ENCODE results near the gene TNIK. TPM values are rescaled to one million over a fixed set of nuclear protein-coding genes. Genes with fewer than 3 reads are reported as not detected.

Gene TNIK
- total and polyA plus RNA-seq, 2 of the 13 experiments (the other 11 are each of a cell fraction or from before 2014, with no cell fraction given) = 0.15 to 0.22 TPM

DNA sequence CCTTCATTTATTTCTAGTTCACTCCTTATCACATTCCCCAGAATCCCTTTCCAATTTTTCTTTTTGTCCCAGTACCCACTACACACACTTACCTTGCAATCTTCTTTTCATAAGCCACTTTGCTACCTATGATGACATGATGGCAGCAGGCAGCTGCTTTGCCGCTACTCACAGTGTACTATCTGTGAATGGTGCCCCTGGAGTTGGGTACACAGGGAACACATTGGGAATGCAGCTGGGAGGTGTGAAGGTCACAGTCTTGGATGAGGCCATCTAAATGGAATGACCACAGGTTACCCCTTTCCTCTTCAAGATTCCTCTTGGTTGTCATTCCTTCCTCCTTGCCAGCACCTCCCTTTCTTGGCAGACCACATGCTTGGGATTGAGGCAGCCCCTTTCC lies 20.8 kb upstream of the TNIK start:
- ChIA-PET CTCF (ENCODE audit: low intra/inter-chr PET ratio, low total read pairs) (no interaction called here), POLR2A (no interaction called here)
- TF ChIP-seq ZFYVE20 (CRISPR knock-in tag; IDR thresholded peaks at IDR 0.05; ENCODE audit: borderline replicate concordance, low read depth) (no peak), ZNF660 (CRISPR knock-in tag; IDR thresholded peaks at IDR 0.05; ENCODE audit: borderline replicate concordance, low read depth) (no peak), EZH2 (conservative IDR thresholded peaks at IDR 0.05; ENCODE audit: low read depth, low read length) (no peak), GLI4 (CRISPR knock-in tag; IDR thresholded peaks at IDR 0.05; ENCODE audit: borderline replicate concordance) (no peak), ARHGAP35 (CRISPR knock-in tag; IDR thresholded peaks at IDR 0.05; ENCODE audit: borderline replicate concordance) (no peak), ZNF124 (CRISPR knock-in tag; IDR thresholded peaks at IDR 0.05) (no peak), ZNF713 (CRISPR knock-in tag; IDR thresholded peaks at IDR 0.05) (no peak), HOXA3 (CRISPR knock-in tag; IDR thresholded peaks at IDR 0.05) (no peak), TARDBP (CRISPR knock-in tag; IDR thresholded peaks at IDR 0.05) (no peak), DNMT3B (CRISPR knock-in tag; conservative IDR thresholded peaks at IDR 0.05) (no peak), ZNF430 (CRISPR knock-in tag; IDR thresholded peaks at IDR 0.05) (no peak), ZNF766 (CRISPR knock-in tag; IDR thresholded peaks at IDR 0.05; ENCODE audit: borderline replicate concordance) (no peak), ZNF615 (CRISPR knock-in tag; IDR thresholded peaks at IDR 0.05; ENCODE audit: borderline replicate concordance) (no peak)
- TF ChIP-seq, protein P1, sequence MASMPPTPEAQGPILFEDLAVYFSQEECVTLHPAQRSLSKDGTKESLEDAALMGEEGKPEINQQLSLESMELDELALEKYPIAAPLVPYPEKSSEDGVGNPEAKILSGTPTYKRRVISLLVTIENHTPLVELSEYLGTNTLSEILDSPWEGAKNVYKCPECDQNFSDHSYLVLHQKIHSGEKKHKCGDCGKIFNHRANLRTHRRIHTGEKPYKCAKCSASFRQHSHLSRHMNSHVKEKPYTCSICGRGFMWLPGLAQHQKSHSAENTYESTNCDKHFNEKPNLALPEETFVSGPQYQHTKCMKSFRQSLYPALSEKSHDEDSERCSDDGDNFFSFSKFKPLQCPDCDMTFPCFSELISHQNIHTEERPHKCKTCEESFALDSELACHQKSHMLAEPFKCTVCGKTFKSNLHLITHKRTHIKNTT (CRISPR knock-in tag; IDR thresholded peaks at IDR 0.05) = no peak
- TF ChIP-seq, protein P2, sequence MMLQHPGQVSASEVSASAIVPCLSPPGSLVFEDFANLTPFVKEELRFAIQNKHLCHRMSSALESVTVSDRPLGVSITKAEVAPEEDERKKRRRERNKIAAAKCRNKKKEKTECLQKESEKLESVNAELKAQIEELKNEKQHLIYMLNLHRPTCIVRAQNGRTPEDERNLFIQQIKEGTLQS (CRISPR knock-in tag; IDR thresholded peaks at IDR 0.05) = no peak
- TF ChIP-seq, protein P3, sequence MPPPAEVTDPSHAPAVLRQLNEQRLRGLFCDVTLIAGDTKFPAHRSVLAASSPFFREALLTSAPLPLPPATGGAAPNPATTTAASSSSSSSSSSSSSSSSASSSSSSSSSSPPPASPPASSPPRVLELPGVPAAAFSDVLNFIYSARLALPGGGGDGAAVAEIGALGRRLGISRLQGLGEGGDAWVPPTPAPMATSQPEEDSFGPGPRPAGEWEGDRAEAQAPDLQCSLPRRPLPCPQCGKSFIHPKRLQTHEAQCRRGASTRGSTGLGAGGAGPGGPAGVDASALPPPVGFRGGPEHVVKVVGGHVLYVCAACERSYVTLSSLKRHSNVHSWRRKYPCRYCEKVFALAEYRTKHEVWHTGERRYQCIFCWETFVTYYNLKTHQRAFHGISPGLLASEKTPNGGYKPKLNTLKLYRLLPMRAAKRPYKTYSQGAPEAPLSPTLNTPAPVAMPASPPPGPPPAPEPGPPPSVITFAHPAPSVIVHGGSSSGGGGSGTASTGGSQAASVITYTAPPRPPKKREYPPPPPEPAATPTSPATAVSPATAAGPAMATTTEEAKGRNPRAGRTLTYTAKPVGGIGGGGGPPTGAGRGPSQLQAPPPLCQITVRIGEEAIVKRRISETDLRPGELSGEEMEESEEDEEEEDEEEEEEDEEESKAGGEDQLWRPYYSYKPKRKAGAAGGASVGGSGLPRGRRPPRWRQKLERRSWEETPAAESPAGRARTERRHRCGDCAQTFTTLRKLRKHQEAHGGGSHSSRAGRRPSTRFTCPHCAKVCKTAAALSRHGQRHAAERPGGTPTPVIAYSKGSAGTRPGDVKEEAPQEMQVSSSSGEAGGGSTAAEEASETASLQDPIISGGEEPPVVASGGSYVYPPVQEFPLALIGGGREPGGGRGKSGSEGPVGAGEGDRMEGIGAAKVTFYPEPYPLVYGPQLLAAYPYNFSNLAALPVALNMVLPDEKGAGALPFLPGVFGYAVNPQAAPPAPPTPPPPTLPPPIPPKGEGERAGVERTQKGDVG (CRISPR knock-in tag; IDR thresholded peaks at IDR 0.05; ENCODE audit: borderline replicate concordance) = no peak
- TF ChIP-seq, protein P4, sequence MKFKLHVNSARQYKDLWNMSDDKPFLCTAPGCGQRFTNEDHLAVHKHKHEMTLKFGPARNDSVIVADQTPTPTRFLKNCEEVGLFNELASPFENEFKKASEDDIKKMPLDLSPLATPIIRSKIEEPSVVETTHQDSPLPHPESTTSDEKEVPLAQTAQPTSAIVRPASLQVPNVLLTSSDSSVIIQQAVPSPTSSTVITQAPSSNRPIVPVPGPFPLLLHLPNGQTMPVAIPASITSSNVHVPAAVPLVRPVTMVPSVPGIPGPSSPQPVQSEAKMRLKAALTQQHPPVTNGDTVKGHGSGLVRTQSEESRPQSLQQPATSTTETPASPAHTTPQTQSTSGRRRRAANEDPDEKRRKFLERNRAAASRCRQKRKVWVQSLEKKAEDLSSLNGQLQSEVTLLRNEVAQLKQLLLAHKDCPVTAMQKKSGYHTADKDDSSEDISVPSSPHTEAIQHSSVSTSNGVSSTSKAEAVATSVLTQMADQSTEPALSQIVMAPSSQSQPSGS (CRISPR knock-in tag; IDR thresholded peaks at IDR 0.05) = no peak
- TF ChIP-seq, protein P5, sequence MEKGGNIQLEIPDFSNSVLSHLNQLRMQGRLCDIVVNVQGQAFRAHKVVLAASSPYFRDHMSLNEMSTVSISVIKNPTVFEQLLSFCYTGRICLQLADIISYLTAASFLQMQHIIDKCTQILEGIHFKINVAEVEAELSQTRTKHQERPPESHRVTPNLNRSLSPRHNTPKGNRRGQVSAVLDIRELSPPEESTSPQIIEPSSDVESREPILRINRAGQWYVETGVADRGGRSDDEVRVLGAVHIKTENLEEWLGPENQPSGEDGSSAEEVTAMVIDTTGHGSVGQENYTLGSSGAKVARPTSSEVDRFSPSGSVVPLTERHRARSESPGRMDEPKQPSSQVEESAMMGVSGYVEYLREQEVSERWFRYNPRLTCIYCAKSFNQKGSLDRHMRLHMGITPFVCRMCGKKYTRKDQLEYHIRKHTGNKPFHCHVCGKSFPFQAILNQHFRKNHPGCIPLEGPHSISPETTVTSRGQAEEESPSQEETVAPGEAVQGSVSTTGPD (CRISPR knock-in tag; IDR thresholded peaks at IDR 0.05) = no peak

More for the DNA sequence above, 20.8 kb upstream of the TNIK start:
- Histone ChIP-seq H4K20me1 (ENCODE audit: insufficient read depth, low read length) (no peaks in the 10 kb centered on the region), H3K9me3 (ENCODE audit: low read length) (no peaks in the 10 kb centered on the region), H3K4me3 (replicated peaks in 1 of 3; ENCODE audit: insufficient read depth in 1 of 3, low read depth in 2 of 3, low read length in 3 of 3) (no peak overlapping the region), H2AFZ (ENCODE audit: low read length) (no peak overlapping the region), H3K9ac (ENCODE audit: insufficient read depth, low read depth, low read length) (no peak overlapping the region), H3K36me3 (replicated peaks in 1 of 2; ENCODE audit: control insufficient read depth in 1 of 2, insufficient read depth in 2 of 2, low read length in 2 of 2) (no peaks in the 10 kb centered on the region), H3K4me1 (ENCODE audit: insufficient read depth, low read length) (no peaks in the 10 kb centered on the region), H3K27ac (ENCODE audit: extremely low read length, insufficient read depth, low read length) (no peak overlapping the region), H3K27me3 (ENCODE audit: control insufficient read depth in 1 of 2, insufficient read depth in 2 of 2, low read length in 2 of 2) (no peaks in the 10 kb centered on the region), H3K79me2 (ENCODE audit: insufficient read depth, low read length) (no peaks in the 10 kb centered on the region), H3K4me2 (ENCODE audit: low read depth, low read length) (no peak overlapping the region)
- FAIRE-seq = no peak
- no peak for ATAC-seq
- DNase-seq (ENCODE audit: low spot score) = no peak
- BruUV-seq (replicated peaks) = no TSS peak
- 36% methylated on average over 1 of the region's 1 CpG for WGBS (ENCODE audit: low lambda C conversion rate)
- in situ Hi-C loops (cut with HindIII; ENCODE audit: extremely low pct_ligation_motif_present, low pct_unique_long_range_greater_than_20kb) (no loop called here), intact Hi-C loops (cut with micrococcal nuclease; ENCODE audit: unreplicated experiment) (no loop called here)

Measured in HepG2 (cell line).